ENCODE measurements around the gene MAN1A2. TPM values are rescaled to one million over a fixed set of nuclear protein-coding genes. Genes with fewer than 3 reads are reported as not detected.

The MAN1A2 gene
- polyA plus RNA-seq, 1 donor from 2014 or later: 25.0 TPM

GRCh38 chr1:117495068-117495467 lies 127.8 kb downstream of the MAN1A2 start:
- H2AFZ ChIP-seq (ENCODE audit: low read depth, low read length): no peak overlapping the region
- no peaks in the 10 kb centered on the region for H3K36me3 ChIP-seq (ENCODE audit: insufficient read depth, low read length)
- no peaks in the 10 kb centered on the region for H3F3A ChIP-seq (ENCODE audit: insufficient read depth, low read length, poor library complexity, severe bottlenecking)
- no peaks in the 10 kb centered on the region for H4K20me1 ChIP-seq (ENCODE audit: insufficient read depth)
- H3K79me2 ChIP-seq (replicated peaks; ENCODE audit: insufficient read depth, low read length): no peaks in the 10 kb centered on the region
- H3K9me3 ChIP-seq (ENCODE audit: low read length): no peaks in the 10 kb centered on the region
- H3K9ac ChIP-seq (ENCODE audit: low read length): no peak overlapping the region
- no peak overlapping the region for H3K27ac ChIP-seq (ENCODE audit: low read length)
- no peak overlapping the region for H3K4me3 ChIP-seq (ENCODE audit: low read length)
- no peaks in the 10 kb centered on the region for H3K27me3 ChIP-seq (ENCODE audit: insufficient read depth, low read depth, low read length)
- TF ChIP-seq REST (IDR thresholded peaks at IDR 0.05; ENCODE audit: borderline replicate concordance) (no peak), TAF1 (IDR thresholded peaks at IDR 0.05; ENCODE audit: low read depth) (no peak), EP300 (conservative IDR thresholded peaks at IDR 0.05; ENCODE audit: poor library complexity, severe bottlenecking) (no peak), MXI1 (conservative IDR thresholded peaks at IDR 0.05; ENCODE audit: poor library complexity, severe bottlenecking) (no peak), RAD21 (conservative IDR thresholded peaks at IDR 0.05) (no peak)
- H3K4me2 ChIP-seq (ENCODE audit: low read length): no peak overlapping the region
- H3K9me2 ChIP-seq (ENCODE audit: insufficient read depth, low read length): no peaks in the 10 kb centered on the region

- Histone ChIP-seq H2AFZ (ENCODE audit: low read depth, low read length) (no peak overlapping the region), H3K9me3 (ENCODE audit: low read length) (no peaks in the 10 kb centered on the region), H3K9me2 (ENCODE audit: insufficient read depth, low read length) (no peaks in the 10 kb centered on the region), H3K9ac (ENCODE audit: low read length) (no peak overlapping the region), H3K27ac (ENCODE audit: low read length) (no peak overlapping the region), H4K20me1 (ENCODE audit: insufficient read depth) (no peaks in the 10 kb centered on the region), H3K4me3 (ENCODE audit: low read length) (no peak overlapping the region), H3K4me2 (ENCODE audit: low read length) (no peak overlapping the region), H3F3A (ENCODE audit: insufficient read depth, low read length, poor library complexity, severe bottlenecking) (no peaks in the 10 kb centered on the region), H3K27me3 (ENCODE audit: insufficient read depth, low read depth, low read length) (no peaks in the 10 kb centered on the region), H3K36me3 (ENCODE audit: insufficient read depth, low read length) (no peaks in the 10 kb centered on the region), H3K79me2 (replicated peaks; ENCODE audit: insufficient read depth, low read length) (no peaks in the 10 kb centered on the region)
- TF ChIP-seq TAF1 (IDR thresholded peaks at IDR 0.05; ENCODE audit: low read depth): no peak
- TF ChIP-seq REST (IDR thresholded peaks at IDR 0.05; ENCODE audit: borderline replicate concordance): no peak
- no peak for TF ChIP-seq EZH2 (IDR thresholded peaks at IDR 0.05; ENCODE audit: borderline replicate concordance, insufficient read depth, low read length, poor library complexity, severe bottlenecking)
- TF ChIP-seq EP300 (conservative IDR thresholded peaks at IDR 0.05; ENCODE audit: poor library complexity, severe bottlenecking): no peak
- no peak for TF ChIP-seq MXI1 (conservative IDR thresholded peaks at IDR 0.05; ENCODE audit: poor library complexity, severe bottlenecking)
- no peak for TF ChIP-seq CTCF (IDR thresholded peaks at IDR 0.05; ENCODE audit: poor library complexity, severe bottlenecking)
- no peak for TF ChIP-seq RAD21 (conservative IDR thresholded peaks at IDR 0.05)
- TF ChIP-seq SMC3 (conservative IDR thresholded peaks at IDR 0.05; ENCODE audit: poor library complexity): no peak
- no peak for TF ChIP-seq POLR2AphosphoS5 (IDR thresholded peaks at IDR 0.05)
These were observed 131.8 kb downstream of the MAN1A2 start for GRCh38 chr1:117499071-117499470.
